ENCODE measurements around the gene ASCC3. TPM values are rescaled to one million over a fixed set of nuclear protein-coding genes. Genes with fewer than 3 reads are reported as not detected.

ASCC3 gene
- polyA plus RNA-seq, 1 experiment = 56.0 TPM

- Histone ChIP-seq H3K4me3 (ENCODE audit: low read depth, low read length) (no peak overlapping the region), H3K9me3 (ENCODE audit: control insufficient read depth, insufficient read depth, low read length) (no peaks in the 10 kb centered on the region), H3K27me3 (ENCODE audit: control insufficient read depth, insufficient read depth, low read length) (no peaks in the 10 kb centered on the region), H3K27ac (ENCODE audit: low read depth, low read length) (no peak overlapping the region)
- TF ChIP-seq CTCF (IDR thresholded peaks at IDR 0.05; ENCODE audit: low read depth, low read length) = no peak
- ChIA-PET POLR2A (interaction anchor here (0.6 kb wide), 2 partner anchors 16 to 1172 kb away, joined by 3 to 4 read pairs; no protein-coding TSS in a partner anchor), CTCF (interaction anchor here (1.0 to 2.2 kb wide), 3 partner anchors 12 to 443 kb away, joined by 3 to 7 read pairs (median 4); no protein-coding TSS in a partner anchor)
- DNase-seq (ENCODE audit: low read depth, low spot score) = no peak
These were observed 321.3 kb downstream of the ASCC3 start for GRCh38 chr6:100559859-100560258.

GRCh38 chr6:100554228-100554627, 326.9 kb downstream of the ASCC3 start:
- no peak for TF ChIP-seq CTCF (IDR thresholded peaks at IDR 0.05; ENCODE audit: low read depth, low read length)
- H3K4me3 ChIP-seq (ENCODE audit: low read depth, low read length) = no peak overlapping the region
- ChIA-PET CTCF (no interaction called here), POLR2A (no interaction called here)
- H3K27ac ChIP-seq (ENCODE audit: low read depth, low read length) = no peak overlapping the region
- H3K9me3 ChIP-seq (ENCODE audit: control insufficient read depth, insufficient read depth, low read length) = no peaks in the 10 kb centered on the region
- no peaks in the 10 kb centered on the region for H3K27me3 ChIP-seq (ENCODE audit: control insufficient read depth, insufficient read depth, low read length)
- no peak for DNase-seq (ENCODE audit: low read depth, low spot score)

- Histone ChIP-seq H3K4me3 (ENCODE audit: low read depth, low read length) (no peak overlapping the region), H3K27ac (ENCODE audit: low read depth, low read length) (no peak overlapping the region), H3K27me3 (ENCODE audit: control insufficient read depth, insufficient read depth, low read length) (no peaks in the 10 kb centered on the region), H3K9me3 (ENCODE audit: control insufficient read depth, insufficient read depth, low read length) (no peaks in the 10 kb centered on the region)
- ChIA-PET CTCF (interaction anchor here (0.6 to 1.0 kb wide), 3 partner anchors 24 to 161 kb away, joined by 3 to 5 read pairs (median 3); no protein-coding TSS in a partner anchor), POLR2A (no interaction called here)
- TF ChIP-seq CTCF (IDR thresholded peaks at IDR 0.05; ENCODE audit: low read depth, low read length) = no peak
- DNase-seq (ENCODE audit: low read depth, low spot score) = no peak
These were observed 327.9 kb downstream of the ASCC3 start for GRCh38 chr6:100553243-100553642.

GRCh38 chr6:100549406-100550167, 331.5 kb downstream of the ASCC3 start:
- POLR2A ChIA-PET = no interaction called here
- H3K27ac ChIP-seq (ENCODE audit: low read depth, low read length) = no peak overlapping the region
- no peak overlapping the region for H3K4me3 ChIP-seq (ENCODE audit: low read depth, low read length)
- DNase-seq (ENCODE audit: low read depth, low spot score) = peak; percentile 39
- no peak for TF ChIP-seq CTCF (IDR thresholded peaks at IDR 0.05; ENCODE audit: low read depth, low read length)
- CTCF ChIA-PET = interaction anchor here (0.6 kb wide), 1 partner anchor 18 kb away, joined by 3 read pairs; no protein-coding TSS in a partner anchor
- H3K9me3 ChIP-seq (ENCODE audit: control insufficient read depth, insufficient read depth, low read length) = no peaks in the 10 kb centered on the region
- H3K27me3 ChIP-seq (ENCODE audit: control insufficient read depth, insufficient read depth, low read length) = no peaks in the 10 kb centered on the region

DNA sequence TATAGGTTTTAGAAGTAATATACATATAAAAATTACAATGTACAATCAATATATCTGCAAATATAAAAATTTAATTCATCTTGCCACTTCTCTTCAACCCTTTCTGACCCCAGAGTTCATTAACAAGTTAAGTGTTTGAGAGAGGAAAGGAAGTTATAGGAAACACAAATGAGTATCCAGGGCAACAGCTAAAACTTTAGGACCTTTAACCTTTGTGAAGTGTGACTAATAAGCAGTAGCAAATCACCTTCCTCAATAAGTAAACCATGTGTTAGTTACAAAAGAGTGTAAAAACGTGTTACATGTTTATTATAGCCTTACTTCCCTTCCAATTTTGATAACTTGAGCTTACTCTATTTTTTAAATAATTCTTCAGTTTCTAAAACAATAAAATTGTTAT, 343.0 kb downstream of the ASCC3 start:
- ChIA-PET CTCF (interaction anchor here (0.5 kb wide), 1 partner anchor 126 kb away, joined by 3 read pairs; no protein-coding TSS in a partner anchor), POLR2A (no interaction called here)
- DNase-seq (ENCODE audit: low read depth, low spot score) = no peak
- H3K27me3 ChIP-seq (ENCODE audit: control insufficient read depth, insufficient read depth, low read length) = no peaks in the 10 kb centered on the region
- H3K9me3 ChIP-seq (ENCODE audit: control insufficient read depth, insufficient read depth, low read length) = no peaks in the 10 kb centered on the region
- no peak overlapping the region for H3K27ac ChIP-seq (ENCODE audit: low read depth, low read length)
- no peak overlapping the region for H3K4me3 ChIP-seq (ENCODE audit: low read depth, low read length)
- TF ChIP-seq CTCF (IDR thresholded peaks at IDR 0.05; ENCODE audit: low read depth, low read length) = no peak
